Activated CD8-positive, alpha-beta memory T cell treated with anti-CD3 and anti-CD28 coated beads for 36 hours (primary cell): ENCODE data around the gene CEP72. TPM values are rescaled to one million over a fixed set of nuclear protein-coding genes. Genes with fewer than 3 reads are reported as not detected.
"Not testable (repeated sequence)": the region's sequence is repeated elsewhere in the genome, so short reads cannot be mapped to it uniquely, and the experiment has no call there.

Experiments used
- CTCF ChIA-PET: fragments of 350-600 bp; sonication (Branson Sonifier 250); formaldehyde crosslinking; loops from one replicate; lab custom pipeline; 2021; ENCODE audit warnings: antibody characterized with exemption; lab: Charles Lee
- POLR2A ChIA-PET: fragments of 350-600 bp; sonication (Branson Sonifier 250); formaldehyde crosslinking; loops from one replicate; lab custom pipeline; 2021; ENCODE audit warnings: antibody characterized with exemption; lab: Charles Lee
- total RNA-seq, 2 experiments: library from RNA; stranded (reverse); gene quantifications; one replicate each; pipeline ENCODE4 v1.2.3, GENCODE V29; 2021

The CEP72 gene
- total RNA-seq, 2 experiments from 2014 or later, result 21.5 to 23.1 TPM

- ChIA-PET POLR2A (no interaction called here), CTCF (no interaction called here)
Measured at GRCh38 chr5:579746-580366, 32.3 kb upstream of the CEP72 start.

- POLR2A ChIA-PET, result no interaction called here
- CTCF ChIA-PET, result no interaction called here
Measured at GRCh38 chr5:580436-580835, 31.7 kb upstream of the CEP72 start.

GRCh38 chr5:581266-581665 lies 30.9 kb upstream of the CEP72 start:
- ChIA-PET POLR2A (no interaction called here), CTCF (no interaction called here)

GRCh38 chr5:581941-582340 lies 30.2 kb upstream of the CEP72 start:
- CTCF ChIA-PET, result no interaction called here

GRCh38 chr5:582445-582844 lies 29.7 kb upstream of the CEP72 start:
- CTCF ChIA-PET, POLR2A ChIA-PET: not testable (repeated sequence)

More at GRCh38 chr5:581941-582340, 30.2 kb upstream of the CEP72 start:
- POLR2A ChIA-PET, result no interaction called here

GRCh38 chr5:582936-583635 lies 29.1 kb upstream of the CEP72 start:
- ChIA-PET POLR2A (no interaction called here), CTCF (no interaction called here)

- ChIA-PET POLR2A (no interaction called here), CTCF (no interaction called here)
Measured at GRCh38 chr5:583645-584044, 28.5 kb upstream of the CEP72 start.

- CTCF ChIA-PET, result no interaction called here
- POLR2A ChIA-PET, result no interaction called here
Measured at GRCh38 chr5:584216-584615, 27.9 kb upstream of the CEP72 start.

GRCh38 chr5:584846-585245 lies 27.3 kb upstream of the CEP72 start:
- CTCF ChIA-PET, result no interaction called here
- POLR2A ChIA-PET, result no interaction called here

- ChIA-PET CTCF (no interaction called here), POLR2A (no interaction called here)
Measured at GRCh38 chr5:585556-585955, 26.6 kb upstream of the CEP72 start.

- CTCF ChIA-PET, result no interaction called here
Measured at GRCh38 chr5:585962-586628, 26.0 kb upstream of the CEP72 start.

GRCh38 chr5:586751-587285 lies 25.3 kb upstream of the CEP72 start:
- CTCF ChIA-PET, result no interaction called here

More at GRCh38 chr5:585962-586628, 26.0 kb upstream of the CEP72 start:
- POLR2A ChIA-PET, result no interaction called here

GRCh38 chr5:587403-587802 lies 24.7 kb upstream of the CEP72 start:
- ChIA-PET POLR2A (no interaction called here), CTCF (no interaction called here)

More at GRCh38 chr5:586751-587285, 25.3 kb upstream of the CEP72 start:
- POLR2A ChIA-PET, result no interaction called here

GRCh38 chr5:588406-588995 lies 23.6 kb upstream of the CEP72 start:
- POLR2A ChIA-PET, result no interaction called here
- CTCF ChIA-PET, result no interaction called here

- POLR2A ChIA-PET, result no interaction called here
Measured at GRCh38 chr5:589173-589572, 23.0 kb upstream of the CEP72 start.

GRCh38 chr5:589588-589987 lies 22.6 kb upstream of the CEP72 start:
- ChIA-PET POLR2A (no interaction called here), CTCF (no interaction called here)

More at GRCh38 chr5:589173-589572, 23.0 kb upstream of the CEP72 start:
- CTCF ChIA-PET, result no interaction called here

GRCh38 chr5:590346-590745 lies 21.8 kb upstream of the CEP72 start:
- CTCF ChIA-PET, result no interaction called here
- POLR2A ChIA-PET, result no interaction called here

GRCh38 chr5:591746-592145 lies 20.4 kb upstream of the CEP72 start:
- POLR2A ChIA-PET, result no interaction called here
- CTCF ChIA-PET, result interaction anchor here (1.2 kb wide), 1 partner anchor 9 kb away, joined by 3 read pairs; no protein-coding TSS in a partner anchor

GRCh38 chr5:592158-592557 lies 20.0 kb upstream of the CEP72 start:
- POLR2A ChIA-PET, result no interaction called here
- CTCF ChIA-PET, result no interaction called here

GRCh38 chr5:593511-593910 lies 18.6 kb upstream of the CEP72 start:
- ChIA-PET CTCF (no interaction called here), POLR2A (no interaction called here)
